Breast epithelium (tissue), 4 donors: ENCODE data around the gene RASAL3. TPM values are rescaled to one million over a fixed set of nuclear protein-coding genes. Genes with fewer than 3 reads are reported as not detected.
"Not testable (repeated sequence)": the region's sequence is repeated elsewhere in the genome, so short reads cannot be mapped to it uniquely, and the experiment has no call there.

ENCODE experiments used
- DNase-seq, 2 donors: peaks; one replicate each; pipeline ENCODE4 v3.0.0-alpha.2; 2019; ENCODE audit warnings: low spot score in 2 of 2
- H3K27ac ChIP-seq, 2 donors: fragments of 200-600 bp; sonication (generic) in 1 of 2; one replicate each; pipeline ENCODE4 v1.5.1; 2016 to 2019; ENCODE audit warnings: mild to moderate bottlenecking in 1 of 2
- H3K27me3 ChIP-seq, 2 donors: fragments of 200-600 bp; sonication (generic) in 1 of 2; one replicate each; pipeline versions ENCODE4 v1.5.1 to v1.6.0; 2017 to 2019; ENCODE audit warnings: control low read depth in 1 of 2, mild to moderate bottlenecking in 1 of 2
- H3K36me3 ChIP-seq: fragments of 200-600 bp; one replicate; pipeline ENCODE4 v1.5.1; 2019
- H3K4me1 ChIP-seq, 2 donors: fragments of 200-600 bp; sonication (generic); one replicate each; pipeline ENCODE4 v1.5.1; 2016 to 2019; ENCODE audit warnings: control low read depth in 1 of 2
- H3K4me3 ChIP-seq, 3 donors: fragments of 200-600 bp; sonication (generic); 1 replicate in 2 of 3; 2 replicates in 1 of 3; pipeline ENCODE4 v1.5.1; 2016 to 2019; ENCODE audit warnings: mild to moderate bottlenecking in 3 of 3, moderate library complexity in 2 of 3
- H3K9me3 ChIP-seq, 2 donors: fragments of 200-600 bp; sonication (generic) in 1 of 2; one replicate each; pipeline ENCODE4 v1.5.1; 2016 to 2019; ENCODE audit warnings: control low read depth in 1 of 2
- CTCF ChIP-seq, 3 donors: fragments of 450-650 bp; IDR thresholded peaks; one replicate each; pipeline ENCODE4 v1.5.1; 2016 to 2017; ENCODE audit warnings: antibody characterized with exemption in 3 of 3, mild to moderate bottlenecking in 3 of 3, moderate library complexity in 3 of 3
- POLR2A ChIP-seq: fragments of 450-650 bp; IDR thresholded peaks from one replicate; pipeline ENCODE4 v1.6.1; 2016; ENCODE audit warnings: antibody characterized with exemption, mild to moderate bottlenecking, moderate library complexity
- POLR2AphosphoS5 ChIP-seq, 3 donors: sonication (generic); formaldehyde crosslinking; IDR thresholded peaks; one replicate each; pipeline ENCODE4 v1.6.1; 2017; ENCODE audit warnings: antibody characterized with exemption in 3 of 3
- intact Hi-C: fragments of 100-400 bp; cut with DNase I; formaldehyde crosslinking; loops from one replicate; pipeline ENCODE4 v1.15.1; 2023; ENCODE audit warnings: low total_unique reads
- total RNA-seq, 3 donors: library from RNA; depleted of rRNA; stranded (reverse); fragments of >200 nt; gene quantifications; one replicate each; pipeline ENCODE4 v1.1.0, GENCODE V29; 2016

Gene RASAL3
- total RNA-seq, 3 donors from 2014 or later, result 1.8 to 5.9 (median 3.4) TPM

GRCh38 chr19:15498156-15498858 is 34.0 kb upstream of the RASAL3 start:
- Histone ChIP-seq H3K4me3 (no peak overlapping the region), H3K9me3 (no peaks in the 10 kb centered on the region), H3K36me3 (no peaks in the 10 kb centered on the region), H3K27ac (no peak overlapping the region), H3K27me3 (no peaks in the 10 kb centered on the region), H3K4me1 (no peaks in the 10 kb centered on the region)
- no peak for DNase-seq
- TF ChIP-seq CTCF (IDR thresholded peaks at IDR 0.05) (no peak), POLR2A (no peak), POLR2AphosphoS5 (IDR thresholded peaks at IDR 0.05) (no peak)
- intact Hi-C loops, result no loop called here

DNA sequence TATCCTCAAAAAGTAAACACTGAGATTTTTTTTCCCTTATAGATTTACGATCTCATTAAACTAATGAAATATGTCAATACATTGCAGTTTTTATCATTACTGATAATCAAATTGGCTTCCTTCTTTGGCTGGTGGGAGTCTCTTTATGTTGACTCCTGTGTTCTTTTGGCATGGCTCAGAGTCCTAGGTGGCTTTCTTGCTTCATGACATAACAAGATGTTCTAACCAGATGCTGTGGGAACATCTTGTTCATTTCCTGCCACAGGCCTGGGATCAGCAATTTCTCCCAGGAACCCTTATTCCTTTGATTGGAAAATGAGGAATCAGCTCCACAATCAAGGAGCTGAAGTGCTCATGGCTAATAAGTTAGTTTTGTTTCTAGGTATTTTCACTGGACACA is 30.8 kb upstream of the RASAL3 start:
- intact Hi-C loops, result no loop called here
- no peak for DNase-seq
- Histone ChIP-seq H3K36me3 (no peaks in the 10 kb centered on the region), H3K9me3 (no peaks in the 10 kb centered on the region), H3K27me3 (no peaks in the 10 kb centered on the region), H3K27ac (no peak overlapping the region), H3K4me3 (no peak overlapping the region), H3K4me1 (no peaks in the 10 kb centered on the region)
- TF ChIP-seq CTCF (IDR thresholded peaks at IDR 0.05) (no peak), POLR2A (no peak), POLR2AphosphoS5 (IDR thresholded peaks at IDR 0.05) (no peak)

DNA sequence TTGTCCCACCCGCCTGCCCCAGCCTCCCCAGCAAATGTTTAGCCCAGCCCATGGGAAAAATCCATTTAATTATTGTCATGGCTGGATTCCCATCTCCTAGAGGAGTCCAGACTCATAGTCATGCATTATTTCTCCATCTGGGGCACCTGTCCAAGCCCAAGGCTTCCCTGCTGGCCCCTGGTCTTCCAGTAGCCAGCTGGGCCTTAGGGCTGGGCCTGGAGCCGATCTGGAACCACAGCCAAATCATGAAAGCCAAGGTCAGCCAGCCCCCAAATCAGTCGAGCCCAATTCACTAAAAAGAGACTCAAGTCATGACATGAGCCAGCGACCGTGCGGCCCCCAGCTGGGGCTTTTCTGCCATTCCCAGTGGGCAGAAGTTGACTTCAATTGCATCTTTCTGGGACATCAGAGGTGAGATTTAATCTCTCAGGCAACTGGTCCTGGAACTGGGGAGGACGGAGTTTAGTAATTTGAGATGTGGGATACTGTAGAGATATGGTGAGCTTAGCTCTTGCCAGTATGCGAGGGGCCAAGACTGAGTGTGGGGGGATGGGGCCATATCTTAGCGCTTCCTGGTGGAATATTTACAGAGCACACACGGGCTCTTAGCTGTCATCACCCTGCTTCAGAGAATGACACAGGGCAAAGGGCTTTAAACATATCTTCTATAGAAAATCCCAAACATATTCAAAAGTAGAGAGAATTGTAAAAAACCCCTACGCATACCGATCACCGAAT is 24.3 kb upstream of the RASAL3 start:
- peak in 1 of 2 donors; percentile 67 for DNase-seq
- TF ChIP-seq POLR2AphosphoS5 (IDR thresholded peaks at IDR 0.05), result peak in 1 of 3 donors; percentile 11
- TF ChIP-seq CTCF (IDR thresholded peaks at IDR 0.05), result no peak
- TF ChIP-seq POLR2A, result no peak
- Histone ChIP-seq H3K27ac (peak overlapping the region in 1 of 2 donors; percentile 26), H3K4me1 (no peaks in the 10 kb centered on the region), H3K27me3 (no peaks in the 10 kb centered on the region), H3K36me3 (no peaks in the 10 kb centered on the region), H3K9me3 (no peaks in the 10 kb centered on the region), H3K4me3 (no peak overlapping the region)
- intact Hi-C loops, result no loop called here

DNA sequence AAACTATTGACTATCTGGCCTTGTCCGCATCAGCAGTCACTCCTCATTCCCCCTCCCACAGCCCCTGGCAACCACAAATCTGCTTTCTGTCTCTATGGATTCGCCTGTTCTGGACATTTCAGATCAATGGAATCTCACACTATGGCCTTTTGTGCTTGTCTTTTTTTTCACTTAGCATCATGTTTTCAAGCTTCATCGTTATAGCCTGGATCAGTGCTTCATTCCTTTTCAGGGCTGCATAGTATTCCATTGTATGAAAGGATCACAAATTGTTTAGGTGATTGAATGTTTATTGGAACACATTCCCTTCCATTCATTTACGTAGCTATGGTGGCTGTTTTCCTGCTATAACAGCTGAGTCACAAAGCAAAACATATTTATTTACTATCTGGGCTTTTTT is 22.7 kb upstream of the RASAL3 start:
- intact Hi-C loops, result no loop called here
- no peak overlapping the region for H3K27ac ChIP-seq
- H3K4me3 ChIP-seq, result no peak overlapping the region
- H3K4me1 ChIP-seq, result no peaks in the 10 kb centered on the region
- no peaks in the 10 kb centered on the region for H3K9me3 ChIP-seq
- DNase-seq, result no peak
- TF ChIP-seq POLR2AphosphoS5 (IDR thresholded peaks at IDR 0.05) (no peak), CTCF (IDR thresholded peaks at IDR 0.05) (no peak), POLR2A (no peak)
- no peaks in the 10 kb centered on the region for H3K27me3 ChIP-seq
- no peaks in the 10 kb centered on the region for H3K36me3 ChIP-seq

GRCh38 chr19:15485768-15486167 is 21.4 kb upstream of the RASAL3 start:
- H3K4me3 ChIP-seq, DNase-seq, H3K9me3 ChIP-seq: not testable (repeated sequence)

GRCh38 chr19:15480996-15481395 is 16.7 kb upstream of the RASAL3 start:
- H3K27me3 ChIP-seq, H3K4me1 ChIP-seq, H3K4me3 ChIP-seq, H3K36me3 ChIP-seq, H3K27ac ChIP-seq, intact Hi-C loops, DNase-seq, H3K9me3 ChIP-seq: not testable (repeated sequence)

More at GRCh38 chr19:15485768-15486167, 21.4 kb upstream of the RASAL3 start:
- H3K4me1 ChIP-seq, intact Hi-C loops, H3K27ac ChIP-seq, H3K36me3 ChIP-seq, H3K27me3 ChIP-seq: not testable (repeated sequence)
